H7 (cell line): ENCODE data around the gene OSCP1. TPM values are rescaled to one million over a fixed set of nuclear protein-coding genes. Genes with fewer than 3 reads are reported as not detected.

Experiments
- DNase-seq: peaks from one replicate; pipeline ENCODE4 v3.0.0; 2012
- H3K27me3 ChIP-seq: 2 replicates; pipeline ENCODE4 v1.6.0; 2011; ENCODE audit warnings: mild to moderate bottlenecking, low read length; ENCODE audit not compliant: control insufficient read depth, insufficient read depth
- H3K36me3 ChIP-seq: replicated peaks from 2 replicates; pipeline ENCODE4 v1.5.1; 2011; ENCODE audit warnings: low read length; ENCODE audit not compliant: control insufficient read depth, insufficient read depth
- H3K4me3 ChIP-seq: 2 replicates; pipeline ENCODE4 v1.5.1; 2011; ENCODE audit warnings: low read depth, mild to moderate bottlenecking, control low read depth, low read length, moderate library complexity; ENCODE audit not compliant: insufficient read depth
- total RNA-seq: library from RNA; depleted of rRNA; stranded (reverse); fragments of >200 nt; shearing (Covaris generic); gene quantifications from 2 replicates; pipeline ENCODE4 v1.2.3, GENCODE V29; 2014

Gene OSCP1
- total RNA-seq, 1 experiment from 2014 or later = 4.6 TPM

DNA sequence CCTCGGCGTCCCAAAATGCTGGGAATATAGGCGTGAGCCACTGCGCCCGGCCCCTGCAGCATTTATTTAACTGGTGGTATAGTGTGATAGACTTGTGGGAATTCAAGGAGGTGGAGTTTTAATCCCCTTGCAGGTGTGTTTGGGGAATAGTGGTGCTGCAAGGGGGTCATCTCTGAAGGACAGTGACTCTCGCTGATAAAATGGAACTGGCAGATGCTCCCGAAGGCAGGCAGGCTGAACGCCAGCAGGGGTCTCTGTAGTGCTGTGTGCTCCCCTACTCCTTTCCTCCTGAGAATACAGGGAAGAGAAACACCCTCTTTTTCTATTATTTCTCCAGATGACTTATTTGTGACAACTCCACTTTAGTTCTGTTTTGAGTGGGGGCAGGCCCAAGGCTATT is 4.0 kb downstream of the OSCP1 start:
- Histone ChIP-seq H3K36me3 (no peaks in the 10 kb centered on the region), H3K4me3 (no peak overlapping the region), H3K27me3 (no peaks in the 10 kb centered on the region)
- DNase-seq = peak; percentile 79

DNA sequence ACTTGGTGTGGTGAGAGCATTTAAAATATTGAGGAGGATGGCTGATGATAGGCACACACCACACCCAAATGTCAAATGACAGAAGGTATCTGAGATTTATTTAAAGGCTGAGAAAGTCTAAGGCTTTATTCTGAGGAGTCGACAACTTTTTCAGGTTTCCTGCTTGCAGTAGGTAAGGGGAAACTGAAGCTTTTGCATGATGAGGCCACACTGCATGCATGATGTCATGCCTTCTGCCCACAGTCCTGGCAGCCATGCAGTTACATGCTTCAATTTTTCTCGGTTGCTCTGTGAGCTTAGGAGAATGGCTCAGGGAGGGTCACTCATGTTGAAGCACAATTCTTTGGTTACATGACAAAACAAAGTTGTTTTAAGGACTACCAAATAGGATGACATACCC is 7.0 kb downstream of the OSCP1 start:
- Histone ChIP-seq H3K36me3 (no peaks in the 10 kb centered on the region), H3K27me3 (no peaks in the 10 kb centered on the region), H3K4me3 (no peak overlapping the region)
- no peak for DNase-seq

DNA sequence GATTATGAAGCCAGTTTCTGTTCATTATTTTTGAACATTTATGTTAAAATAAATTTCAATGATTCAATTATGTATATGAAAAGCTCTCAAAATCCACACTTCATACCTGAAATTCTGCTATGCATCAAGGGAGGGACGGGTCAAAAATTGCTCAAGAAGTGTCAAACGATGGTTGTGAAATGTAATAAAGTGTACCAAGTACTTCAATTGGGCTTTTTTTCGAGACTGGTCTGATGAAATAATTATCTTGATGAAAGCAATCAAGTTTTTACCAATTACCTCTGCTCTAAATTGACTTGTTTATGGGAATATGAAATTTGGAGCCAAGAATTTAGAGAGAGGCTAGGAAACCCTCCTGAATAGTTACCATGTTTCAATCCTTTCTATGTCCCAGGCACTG is 7.9 kb downstream of the OSCP1 start:
- no peak overlapping the region for H3K4me3 ChIP-seq
- H3K27me3 ChIP-seq = no peaks in the 10 kb centered on the region
- DNase-seq = no peak
- H3K36me3 ChIP-seq = no peaks in the 10 kb centered on the region

DNA sequence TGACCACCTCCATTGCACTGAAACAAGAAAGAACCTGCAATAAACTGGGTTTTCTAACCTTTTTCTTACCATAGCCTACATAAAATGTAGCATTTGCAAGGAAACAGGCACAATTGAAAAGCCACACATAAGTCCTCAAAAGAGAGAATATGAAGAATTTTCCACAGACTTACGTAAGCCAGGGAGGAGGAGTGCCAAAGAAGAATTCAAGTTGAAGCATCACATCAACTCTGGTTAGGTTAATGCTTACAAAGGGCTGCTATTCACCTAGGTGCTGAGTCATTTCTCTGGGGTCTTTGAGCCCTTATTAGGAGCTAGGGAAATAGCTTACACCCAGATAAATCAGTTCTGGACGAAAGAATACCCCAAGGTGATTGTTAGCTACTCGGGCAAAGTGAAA is 9.6 kb downstream of the OSCP1 start:
- no peak for DNase-seq

DNA sequence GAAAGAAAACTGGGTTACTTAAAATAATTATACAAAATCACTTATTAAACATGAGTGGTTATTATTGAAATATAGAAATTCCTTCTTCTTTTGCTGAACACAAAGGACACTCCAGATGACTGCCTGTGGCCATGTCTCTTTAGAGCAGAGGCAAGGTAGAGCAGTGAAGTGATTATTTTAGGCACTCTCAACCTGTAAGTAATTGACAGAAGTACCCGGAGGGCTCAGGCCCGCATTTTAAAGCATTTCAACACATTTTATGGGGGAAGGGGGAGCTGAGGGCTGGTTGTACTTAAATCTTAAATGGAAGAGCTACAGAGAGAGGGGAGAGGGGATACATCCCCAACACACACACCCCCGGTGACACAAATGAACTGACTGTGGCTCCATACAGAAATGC is 10.2 kb downstream of the OSCP1 start:
- Histone ChIP-seq H3K4me3 (no peak overlapping the region), H3K36me3 (no peaks in the 10 kb centered on the region), H3K27me3 (no peaks in the 10 kb centered on the region)
- no peak for DNase-seq

More for the DNA sequence above, 9.6 kb downstream of the OSCP1 start:
- Histone ChIP-seq H3K36me3 (no peaks in the 10 kb centered on the region), H3K4me3 (no peak overlapping the region), H3K27me3 (no peaks in the 10 kb centered on the region)

DNA sequence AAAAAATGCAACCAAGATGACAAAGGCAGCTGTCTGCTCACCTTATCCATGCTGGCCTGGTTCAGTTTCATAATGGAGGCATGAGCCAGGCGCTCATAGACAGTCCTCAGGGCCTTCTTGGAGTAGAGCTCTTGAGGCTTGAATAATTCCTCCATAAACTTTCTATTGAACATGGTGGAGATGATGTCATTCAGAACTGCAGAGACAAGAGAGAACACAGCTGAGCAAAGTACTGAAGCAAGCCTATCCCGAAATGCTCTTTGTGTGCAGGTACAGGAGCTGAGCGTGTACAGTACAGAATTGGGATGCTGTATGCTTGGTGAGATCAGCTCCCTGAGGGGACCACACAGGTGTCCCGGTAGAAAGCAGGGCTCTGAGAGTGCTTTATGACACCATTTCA is 11.5 kb downstream of the OSCP1 start:
- no peaks in the 10 kb centered on the region for H3K36me3 ChIP-seq
- no peak overlapping the region for H3K4me3 ChIP-seq
- no peaks in the 10 kb centered on the region for H3K27me3 ChIP-seq
- no peak for DNase-seq

DNA sequence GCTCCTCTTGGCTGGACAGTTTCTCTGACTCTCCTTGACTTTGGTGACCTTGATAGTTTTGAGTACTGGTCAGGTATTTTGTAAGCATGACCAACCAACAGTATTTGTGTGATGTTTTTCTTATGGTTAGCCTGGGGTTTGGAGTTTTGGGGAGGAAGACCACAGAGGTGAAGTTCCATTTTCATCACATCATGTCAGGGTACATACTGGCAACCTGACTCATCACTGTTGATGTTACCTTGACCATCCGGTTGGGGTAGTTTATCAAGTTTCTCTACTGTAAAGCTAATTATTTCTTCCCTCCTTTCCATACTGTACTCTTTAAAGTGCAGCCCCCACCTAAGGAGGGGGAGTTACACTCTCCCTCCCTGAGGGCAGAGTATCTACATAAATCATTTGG is 13.4 kb downstream of the OSCP1 start:
- no peak overlapping the region for H3K4me3 ChIP-seq
- H3K36me3 ChIP-seq = no peaks in the 10 kb centered on the region; the same call in 1 of the 2 replicates
- no peak for DNase-seq
- H3K27me3 ChIP-seq = no peaks in the 10 kb centered on the region

DNA sequence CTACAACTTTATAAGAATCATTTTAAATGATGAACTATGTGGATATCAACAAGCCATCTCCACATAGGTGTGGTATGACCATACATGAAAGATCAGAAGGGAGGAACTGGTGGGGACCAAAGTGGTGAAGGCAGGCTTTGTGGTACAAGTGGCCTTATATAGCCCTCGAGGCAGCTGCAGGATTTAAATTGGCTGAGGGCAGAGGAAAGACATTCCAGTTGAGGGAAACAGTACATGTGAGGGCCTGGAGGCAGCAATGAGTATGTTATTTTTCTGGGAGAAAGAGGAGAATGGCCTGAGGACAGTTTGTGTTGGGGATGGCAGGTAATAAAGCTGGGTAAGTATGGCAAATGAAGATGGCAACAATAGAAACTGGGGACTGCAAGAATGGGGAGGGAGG is 17.1 kb downstream of the OSCP1 start:
- Histone ChIP-seq H3K4me3 (no peak overlapping the region), H3K27me3 (no peaks in the 10 kb centered on the region), H3K36me3 (no peaks in the 10 kb centered on the region; the same call in 1 of the 2 replicates)
- no peak for DNase-seq

DNA sequence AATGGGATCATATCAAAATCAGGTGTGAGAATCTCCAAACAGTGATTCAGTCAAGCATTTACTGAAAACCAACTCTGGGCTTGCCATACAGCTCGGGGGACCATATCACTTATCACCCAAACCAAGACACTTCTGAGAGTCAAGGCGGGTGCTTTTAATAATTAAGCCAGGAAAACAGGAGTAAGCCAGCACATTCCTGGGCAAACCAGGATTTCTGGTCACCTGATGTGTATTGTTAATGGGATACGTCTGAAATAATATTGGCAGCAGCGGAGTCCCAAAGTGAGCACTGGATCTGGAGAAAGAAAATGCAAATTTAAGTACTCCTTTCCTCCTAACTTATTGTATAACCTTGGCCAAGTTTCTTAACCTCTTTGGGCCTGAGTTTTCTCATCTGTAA is 17.6 kb downstream of the OSCP1 start:
- DNase-seq = no peak
- H3K36me3 ChIP-seq = no peaks in the 10 kb centered on the region; the same call in 1 of the 2 replicates
- H3K4me3 ChIP-seq = no peak overlapping the region
- H3K27me3 ChIP-seq = no peaks in the 10 kb centered on the region

DNA sequence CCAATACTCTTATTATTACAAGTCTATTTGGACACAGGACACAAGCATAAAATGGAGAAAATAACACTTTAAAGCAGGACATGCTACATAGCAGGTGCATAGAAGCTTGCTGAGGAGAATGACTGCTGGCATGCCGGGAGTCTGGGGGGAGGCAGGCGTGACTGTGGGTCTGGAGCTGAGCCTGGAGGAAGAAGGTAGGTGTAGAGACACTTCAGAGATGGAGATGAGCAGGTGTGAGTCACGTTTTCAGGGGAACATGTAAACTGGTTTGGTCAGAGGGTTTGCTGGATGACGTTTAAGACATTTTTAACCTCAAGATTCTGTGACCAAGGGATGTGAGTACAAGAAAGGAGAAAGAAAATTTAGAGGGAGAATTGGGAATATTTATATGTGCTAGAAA is 24.5 kb downstream of the OSCP1 start:
- no peak for DNase-seq
- Histone ChIP-seq H3K4me3 (no peak overlapping the region), H3K27me3 (no peaks in the 10 kb centered on the region), H3K36me3 (peaks cover 2% of the 10 kb centered on the region)

DNA sequence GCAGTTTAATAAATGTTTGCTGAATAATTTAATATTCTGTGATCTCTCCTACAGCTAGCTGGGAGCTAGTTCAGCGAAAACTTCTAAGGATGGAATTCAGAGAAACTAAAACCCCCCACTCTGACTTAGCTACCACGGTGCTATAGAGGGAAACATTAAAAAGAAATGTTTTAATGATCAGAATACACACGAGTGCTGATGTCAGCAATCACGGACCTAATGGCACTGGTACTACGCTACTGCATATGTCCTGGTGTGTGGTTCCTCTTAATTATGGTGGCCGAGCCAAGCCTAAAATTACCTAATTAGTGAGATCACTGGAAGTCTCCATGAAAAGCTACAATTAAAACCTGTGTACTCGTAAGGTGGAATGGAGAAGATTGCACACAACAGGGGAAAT is 28.6 kb downstream of the OSCP1 start:
- no peak for DNase-seq
- Histone ChIP-seq H3K36me3 (peaks cover 2% of the 10 kb centered on the region), H3K27me3 (no peaks in the 10 kb centered on the region), H3K4me3 (no peak overlapping the region)

DNA sequence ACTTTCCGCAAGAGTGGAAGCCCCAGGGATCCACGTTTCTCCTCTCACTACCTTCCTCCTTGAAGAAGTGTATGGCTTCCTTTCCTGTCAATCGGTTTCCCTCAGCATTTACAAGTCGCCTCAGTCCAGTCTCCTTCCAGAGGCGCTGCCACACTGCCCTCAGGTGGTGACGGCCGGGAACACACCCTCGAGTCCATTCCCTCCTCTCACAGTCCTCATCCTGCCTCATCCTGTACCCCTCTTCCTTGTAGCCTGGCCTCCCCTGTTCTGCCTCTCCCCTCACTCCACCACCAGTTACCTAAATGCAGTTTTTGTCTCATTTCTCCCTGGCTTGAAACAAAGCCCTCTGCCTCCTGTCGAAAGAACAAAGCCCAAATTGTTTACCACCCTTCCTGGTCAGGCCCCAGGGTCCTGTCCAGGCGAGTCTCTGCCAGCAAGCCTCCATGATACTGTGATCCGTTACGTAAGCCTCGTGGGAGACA is 29.4 kb downstream of the OSCP1 start:
- H3K4me3 ChIP-seq = no peak overlapping the region
- DNase-seq = peak; percentile 83
- peaks cover 2% of the 10 kb centered on the region for H3K36me3 ChIP-seq
- no peaks in the 10 kb centered on the region for H3K27me3 ChIP-seq

DNA sequence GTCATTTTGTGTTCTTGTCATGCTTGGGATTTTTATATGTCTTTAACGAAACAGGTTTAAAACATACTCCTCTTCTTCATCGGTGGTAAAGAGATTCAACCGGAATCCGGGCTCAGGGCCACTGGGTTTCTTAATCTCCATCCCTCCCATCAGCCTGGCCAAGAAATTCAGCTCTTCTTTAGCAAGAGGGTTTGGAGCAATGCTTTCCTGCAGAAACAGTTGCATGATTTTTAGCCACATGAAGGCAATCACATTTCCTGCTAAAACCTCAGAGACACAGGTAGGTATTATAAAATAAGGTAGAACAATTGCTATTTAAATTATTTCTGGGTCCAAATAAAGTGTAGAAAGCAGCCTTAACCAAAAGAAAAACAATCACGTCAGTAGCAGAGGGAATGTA is 29.8 kb downstream of the OSCP1 start:
- Histone ChIP-seq H3K4me3 (no peak overlapping the region), H3K27me3 (no peaks in the 10 kb centered on the region), H3K36me3 (peaks cover 2% of the 10 kb centered on the region)
- DNase-seq = no peak

DNA sequence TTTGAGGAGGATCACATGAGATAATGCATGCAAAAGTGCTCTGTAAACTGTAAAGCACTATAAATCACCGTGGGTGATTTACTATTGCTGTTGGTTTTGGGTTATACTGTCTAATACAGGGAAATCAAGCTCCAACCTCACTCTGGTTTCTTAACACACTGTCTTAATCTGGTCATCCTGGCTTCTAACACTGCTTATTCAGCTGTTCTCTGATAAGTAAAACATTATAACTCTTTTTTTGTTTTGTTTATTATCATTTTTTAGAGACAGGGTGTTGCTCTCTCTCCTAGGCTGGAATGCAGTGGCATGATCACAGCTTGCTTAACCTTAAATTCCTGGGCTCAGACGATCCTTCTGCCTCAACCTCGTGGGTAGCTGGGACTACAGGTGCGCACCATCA is 30.7 kb downstream of the OSCP1 start:
- H3K36me3 ChIP-seq = peaks cover 2% of the 10 kb centered on the region
- no peak overlapping the region for H3K4me3 ChIP-seq
- DNase-seq = no peak
- H3K27me3 ChIP-seq = no peaks in the 10 kb centered on the region

DNA sequence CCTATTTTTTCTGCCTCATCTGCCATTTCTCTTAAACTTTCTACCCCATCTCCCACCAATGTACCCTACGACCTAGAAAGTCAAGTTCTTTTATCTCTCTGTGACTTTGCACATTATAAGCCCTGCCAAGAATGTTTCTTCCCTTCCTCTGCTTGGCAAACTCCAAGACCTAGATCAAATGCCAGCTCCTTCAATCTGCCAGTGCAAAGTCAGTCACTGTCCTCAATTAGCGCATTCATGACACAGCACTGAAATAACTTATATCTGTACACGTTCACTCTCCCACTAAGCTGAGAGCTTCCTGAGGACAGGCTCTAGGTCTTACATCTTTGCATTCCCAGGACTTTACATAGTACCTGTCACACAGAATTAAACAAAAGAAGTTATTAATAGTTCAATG is 31.1 kb downstream of the OSCP1 start:
- no peak for DNase-seq
- H3K4me3 ChIP-seq = no peak overlapping the region
- peaks cover 2% of the 10 kb centered on the region for H3K36me3 ChIP-seq
- H3K27me3 ChIP-seq = no peaks in the 10 kb centered on the region

DNA sequence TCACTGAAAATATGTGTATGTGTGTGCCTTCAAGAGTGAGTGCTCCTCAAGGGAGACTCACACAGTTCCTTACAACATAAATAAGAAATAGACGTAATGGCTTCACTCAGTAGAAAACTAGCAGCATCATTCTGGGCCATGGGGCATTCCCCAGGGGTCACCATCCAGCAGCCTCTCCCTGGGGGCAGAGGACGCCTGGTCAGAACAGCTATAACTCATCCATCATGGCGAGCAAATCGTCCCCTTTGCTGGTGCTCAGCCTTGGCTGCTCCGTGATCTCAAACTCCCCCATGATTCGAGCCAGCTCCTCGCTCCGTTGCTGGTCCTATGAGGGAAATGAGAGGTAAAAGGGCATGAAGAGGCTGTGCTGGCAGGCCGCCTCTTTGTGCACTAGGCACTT is 32.3 kb downstream of the OSCP1 start:
- H3K4me3 ChIP-seq = no peak overlapping the region
- DNase-seq = no peak
- H3K27me3 ChIP-seq = no peaks in the 10 kb centered on the region
- H3K36me3 ChIP-seq = peaks cover 2% of the 10 kb centered on the region
